Jurkat, Clone E6-1 (cell line): ENCODE results near the gene TBCD.
"Not testable (repeated sequence)": the region's sequence is repeated elsewhere in the genome, so short reads cannot be mapped to it uniquely, and the experiment has no call there.

Experiments used
- DNase-seq: peaks from one replicate; pipeline ENCODE4 v3.0.0-alpha.2; 2011; ENCODE audit warnings: low read depth, low spot score
- H3K4me3 ChIP-seq: 2 replicates; pipeline ENCODE4 v1.5.1; 2011; ENCODE audit warnings: mild to moderate bottlenecking, low read length, control low read depth, moderate library complexity

TBCD gene

DNA sequence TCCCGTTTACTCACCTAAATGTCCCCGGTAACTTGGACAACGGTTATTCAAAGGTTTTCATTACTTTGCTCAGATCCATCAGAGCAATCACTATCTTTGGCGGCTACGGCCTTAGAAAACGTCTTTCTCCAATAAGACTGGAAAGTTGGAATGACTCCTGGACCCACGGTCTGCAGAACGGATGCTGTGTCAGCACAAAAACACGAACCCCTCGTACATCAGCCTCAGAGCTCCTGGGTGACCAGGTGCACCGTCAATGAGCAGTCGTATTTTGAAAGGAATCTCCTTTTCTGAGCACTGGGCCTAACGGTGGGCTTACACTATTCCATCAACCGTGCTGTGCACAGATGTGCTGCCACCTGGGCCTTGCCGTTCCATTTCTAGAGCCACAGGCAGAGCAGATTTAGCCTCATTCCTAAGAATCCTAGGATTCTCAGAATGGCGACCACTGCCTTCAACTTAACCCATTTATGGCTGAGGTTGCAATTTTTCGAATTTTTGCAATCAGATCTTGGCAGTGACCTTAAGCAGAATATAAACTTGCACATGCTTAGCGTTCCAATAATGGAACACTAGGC, 198.7 kb downstream of the TBCD start:
- DNase-seq, result no peak
- no peak overlapping the region for H3K4me3 ChIP-seq

DNA sequence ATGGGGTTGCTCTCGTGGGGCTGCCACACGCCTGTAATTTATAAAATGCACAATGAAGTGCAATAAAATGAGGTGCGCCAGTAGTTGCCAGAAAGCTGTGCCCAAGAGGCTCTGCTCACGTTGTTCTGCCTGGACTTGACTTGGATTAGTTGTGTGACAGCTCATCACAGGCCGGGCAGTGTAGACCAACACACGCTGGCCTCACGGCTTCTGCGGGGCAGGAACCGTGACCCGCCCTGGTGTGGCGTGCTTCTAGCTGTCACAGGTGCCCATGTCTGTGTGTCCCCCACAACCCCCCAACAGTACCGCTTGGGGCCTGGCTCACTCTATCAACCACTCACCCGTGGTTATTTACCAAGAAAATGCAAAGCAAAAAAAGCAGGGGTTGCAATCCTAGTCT, 200.2 kb downstream of the TBCD start:
- H3K4me3 ChIP-seq, result no peak overlapping the region
- no peak for DNase-seq

DNA sequence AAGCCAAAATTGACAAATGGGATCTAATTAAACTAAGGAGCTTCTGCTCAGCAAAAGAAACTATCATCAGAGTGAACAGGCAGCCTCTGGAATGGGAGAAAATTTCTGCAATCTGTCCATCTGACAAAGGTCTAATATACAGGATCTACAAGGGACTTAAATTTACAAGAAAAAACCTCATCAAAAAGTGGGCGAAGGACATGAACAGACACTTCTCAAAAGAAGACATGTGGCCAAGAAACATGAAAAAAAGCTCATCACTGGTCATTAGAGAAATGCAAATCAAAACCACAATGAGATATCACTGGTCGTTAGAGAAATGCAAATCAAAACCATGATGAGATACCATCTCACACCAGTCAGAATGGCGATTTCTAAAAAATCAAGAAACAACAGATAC, 203.2 kb downstream of the TBCD start:
- DNase-seq, H3K4me3 ChIP-seq: not testable (repeated sequence)

DNA sequence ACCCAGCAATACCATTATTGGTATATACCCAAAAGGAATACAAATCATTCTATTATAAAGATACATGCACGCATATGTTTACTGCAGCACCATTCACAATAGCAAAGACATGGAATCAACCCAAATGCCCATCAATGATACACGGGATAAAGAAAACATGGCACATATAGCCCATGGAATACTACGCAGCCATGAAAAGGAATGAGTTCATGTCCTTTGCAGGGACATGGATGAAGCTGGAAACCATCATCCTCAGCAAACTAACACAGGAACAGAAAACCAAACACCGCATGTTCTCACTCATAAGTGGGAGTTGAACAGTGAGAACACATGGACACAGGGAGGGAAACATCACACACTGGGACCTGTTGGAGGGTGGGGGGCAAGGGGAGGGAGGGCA, 203.8 kb downstream of the TBCD start:
- not testable (repeated sequence) for H3K4me3 ChIP-seq, DNase-seq

DNA sequence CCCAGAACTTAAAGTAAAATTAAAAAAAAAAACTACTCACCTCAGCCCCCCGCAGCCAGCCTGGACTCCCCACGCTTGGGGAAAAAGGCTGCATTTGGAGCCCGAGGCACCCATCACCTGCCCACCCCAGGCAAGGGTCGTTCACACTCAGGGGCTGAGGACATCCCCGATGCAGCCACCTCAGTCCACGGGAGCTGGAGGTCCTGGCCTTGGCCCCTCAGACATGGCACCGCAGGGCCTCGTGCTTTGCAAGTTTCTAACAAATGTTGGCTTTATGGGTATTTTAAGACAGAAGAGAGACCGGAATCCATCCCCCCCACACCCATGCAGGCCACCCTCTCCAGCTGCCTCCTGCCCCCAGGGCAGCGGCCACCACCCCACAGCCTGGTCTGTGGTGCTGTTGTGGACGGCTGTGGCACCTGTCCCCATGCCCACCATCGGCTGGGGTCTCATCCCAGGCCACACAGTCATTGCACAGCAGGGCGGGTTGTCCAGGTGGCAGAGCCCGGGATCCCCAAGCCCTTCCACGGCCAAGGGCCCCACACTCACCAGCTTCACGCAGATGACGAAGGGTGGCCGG, 204.4 kb downstream of the TBCD start:
- DNase-seq, result no peak
- H3K4me3 ChIP-seq, result no peak overlapping the region

DNA sequence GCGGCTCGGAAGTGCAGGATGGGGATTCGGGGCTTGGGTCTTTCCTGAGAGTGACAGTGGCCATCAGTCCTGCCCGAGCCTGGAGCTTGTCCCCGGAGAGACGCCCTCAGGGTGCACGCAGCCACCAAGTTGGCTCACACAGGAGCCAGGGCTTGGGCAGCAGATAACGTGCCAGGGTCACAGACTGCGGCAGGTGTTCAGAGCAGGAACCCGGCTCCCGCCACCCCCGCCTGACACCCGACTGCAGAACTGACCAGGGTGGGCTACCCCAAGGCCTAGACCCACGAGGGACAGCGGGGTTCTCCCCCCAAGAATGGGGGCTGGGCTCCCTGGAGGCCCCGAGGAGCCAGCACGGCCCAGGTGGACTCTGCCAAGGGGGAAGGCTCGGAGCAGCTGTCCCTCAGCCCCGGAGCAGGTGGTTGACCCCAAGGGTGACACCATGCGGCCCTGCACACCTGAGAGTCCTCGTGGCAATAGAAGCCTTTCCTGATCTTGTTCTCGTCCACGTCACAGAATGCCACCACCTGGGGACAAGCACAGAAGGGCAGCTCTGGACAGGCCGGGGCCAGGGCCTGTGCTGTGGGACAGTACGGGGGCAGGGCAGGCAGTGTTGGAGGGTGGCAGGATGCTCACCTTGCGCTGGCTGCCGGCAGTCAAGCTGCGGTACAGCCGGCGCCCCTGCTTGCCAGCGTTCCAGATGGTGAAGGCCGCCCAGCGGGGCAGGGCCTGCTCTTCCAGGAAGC, 205.0 kb downstream of the TBCD start:
- H3K4me3 ChIP-seq, result no peak overlapping the region
- no peak for DNase-seq

DNA sequence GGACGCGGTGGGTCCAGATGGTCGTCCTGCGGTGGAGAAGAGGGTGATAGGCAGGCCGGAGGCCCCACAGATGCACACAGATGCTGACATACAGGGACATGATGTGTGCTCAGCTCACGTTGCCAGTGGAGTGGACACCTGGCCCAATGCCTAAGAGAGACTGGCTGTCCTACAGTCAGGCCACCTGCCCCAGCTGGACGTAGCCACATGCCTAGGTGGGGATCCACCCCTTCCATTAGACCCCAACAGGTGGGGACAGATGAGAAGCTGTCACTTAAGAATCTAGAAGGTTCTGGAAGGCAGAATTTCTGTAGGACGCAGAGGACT, 205.6 kb downstream of the TBCD start:
- no peak for DNase-seq
- H3K4me3 ChIP-seq, result no peak overlapping the region

DNA sequence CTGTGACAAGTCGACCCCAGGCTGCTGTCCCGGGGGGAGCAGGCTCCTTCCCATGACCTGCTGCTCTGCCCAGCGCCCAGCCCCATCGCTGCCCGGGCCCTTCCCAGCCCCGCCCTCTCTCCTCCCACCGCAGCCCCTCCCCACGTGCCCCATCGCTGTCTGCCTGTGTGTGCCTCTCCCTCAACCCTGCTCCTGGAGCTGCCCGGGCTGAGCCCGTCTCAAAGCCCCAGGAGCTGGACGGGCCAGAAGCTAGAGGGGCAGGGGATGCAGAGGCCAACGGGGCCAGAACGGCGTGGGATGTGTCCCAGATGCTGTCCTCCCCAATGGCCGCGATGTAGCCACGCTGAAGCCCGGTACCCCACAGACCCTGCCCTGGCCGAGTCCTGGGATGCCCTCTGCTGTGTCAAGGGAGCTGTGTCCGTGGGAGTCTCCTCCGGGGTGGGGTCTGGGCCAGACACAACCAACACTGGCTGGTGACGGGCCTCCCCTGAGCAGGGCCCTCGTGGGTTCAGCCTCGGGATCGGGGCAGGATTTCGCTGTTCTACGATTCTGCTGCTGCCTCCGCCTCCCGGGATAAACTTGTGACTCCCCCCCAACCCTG, 206.2 kb downstream of the TBCD start:
- DNase-seq, result no peak
- H3K4me3 ChIP-seq, result no peak overlapping the region

DNA sequence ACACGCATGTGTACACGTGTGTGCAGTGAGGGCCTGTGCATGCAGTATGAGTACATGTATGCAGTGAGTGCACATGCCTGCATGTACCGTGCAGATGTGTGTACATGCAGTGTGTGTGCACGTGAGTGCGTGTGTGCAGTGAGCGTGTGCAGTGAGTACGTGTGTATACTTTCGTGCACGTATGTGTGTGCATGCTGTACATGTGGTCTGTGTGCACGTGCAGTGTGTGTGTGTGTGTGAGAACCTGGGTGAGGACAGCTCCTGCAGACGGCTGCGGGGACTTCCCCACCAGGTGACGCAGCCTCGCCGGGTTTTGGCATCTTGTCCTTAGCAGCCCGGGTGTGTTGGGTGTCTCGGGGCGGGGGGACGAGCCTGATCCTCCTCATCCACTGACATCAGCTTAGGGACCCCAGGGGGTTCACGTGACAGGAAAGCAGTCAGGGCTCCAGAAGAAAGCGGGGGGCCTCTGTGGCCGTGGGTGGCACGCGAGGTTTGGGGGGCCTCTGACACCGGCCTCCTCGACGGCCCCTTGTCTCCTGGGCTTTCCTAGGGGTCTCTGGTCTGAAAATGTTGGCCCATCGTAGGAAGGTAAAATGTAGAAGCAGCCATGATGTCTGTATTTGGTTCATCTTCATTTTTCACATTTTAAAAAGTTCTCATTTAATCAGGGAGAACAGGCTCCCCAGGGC, 207.5 kb downstream of the TBCD start:
- no peak overlapping the region for H3K4me3 ChIP-seq
- no peak for DNase-seq

DNA sequence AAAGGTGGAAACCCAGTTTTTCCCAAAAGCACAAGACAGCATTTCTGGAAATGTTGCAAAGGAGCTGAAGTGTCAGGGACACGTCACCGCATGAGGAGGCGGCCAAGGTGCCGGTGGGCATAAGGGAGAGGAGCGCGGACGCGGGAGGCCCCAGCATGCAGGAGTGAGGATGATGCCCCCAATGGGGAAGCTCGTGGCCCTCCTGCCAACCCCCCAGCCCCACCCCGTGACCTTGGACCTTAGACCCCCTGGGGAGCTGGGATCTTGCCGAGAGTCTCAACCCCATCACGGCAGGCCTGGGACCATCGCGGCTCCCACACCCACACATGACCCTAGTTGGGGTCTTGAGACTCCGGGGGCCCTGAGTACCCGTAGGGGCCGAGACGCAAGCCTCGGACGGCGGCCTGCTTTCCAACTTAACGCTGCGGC, 208.1 kb downstream of the TBCD start:
- no peak overlapping the region for H3K4me3 ChIP-seq
- DNase-seq, result no peak

DNA sequence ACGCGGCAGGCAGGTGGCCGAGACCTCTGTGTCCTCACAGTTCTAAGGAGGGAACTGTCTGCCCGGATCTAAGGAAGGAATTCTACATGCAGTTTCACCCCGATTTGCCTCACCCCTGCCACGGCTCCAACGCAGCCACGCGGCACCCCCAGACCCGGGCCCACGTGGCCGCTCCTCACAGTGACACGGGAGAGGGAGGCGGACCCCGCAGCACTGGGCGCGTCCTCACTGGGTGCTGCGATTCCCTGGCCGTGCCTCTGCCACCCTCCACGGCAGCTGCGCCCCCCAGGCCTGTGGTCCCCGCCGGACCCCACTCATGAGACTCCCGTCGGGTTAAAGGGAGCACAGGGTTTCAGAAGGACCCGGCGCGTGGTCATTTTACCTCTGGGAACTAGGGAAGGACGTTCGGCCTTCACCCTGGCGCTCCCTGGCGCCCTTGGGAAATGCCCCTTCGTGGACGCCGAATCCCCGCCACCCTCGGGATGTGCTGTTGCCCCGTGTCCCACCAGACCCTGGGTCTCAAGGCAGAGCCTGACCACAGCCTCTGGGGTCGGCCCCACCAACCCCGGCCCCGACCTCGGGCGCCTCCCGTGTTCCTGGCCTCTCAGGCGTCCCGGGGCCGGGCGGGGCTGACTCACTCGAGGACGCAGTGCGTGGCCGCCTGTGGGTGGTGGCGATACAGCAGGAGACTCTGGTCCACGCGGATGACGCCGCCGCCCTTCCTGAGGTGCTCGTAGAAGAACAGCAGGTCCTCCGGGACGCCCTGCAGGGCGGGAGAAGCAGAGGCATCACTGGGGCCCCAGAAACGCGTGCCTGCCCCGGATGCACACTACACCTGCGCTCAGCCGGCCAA, 208.8 kb downstream of the TBCD start:
- DNase-seq, result no peak
- no peak overlapping the region for H3K4me3 ChIP-seq

DNA sequence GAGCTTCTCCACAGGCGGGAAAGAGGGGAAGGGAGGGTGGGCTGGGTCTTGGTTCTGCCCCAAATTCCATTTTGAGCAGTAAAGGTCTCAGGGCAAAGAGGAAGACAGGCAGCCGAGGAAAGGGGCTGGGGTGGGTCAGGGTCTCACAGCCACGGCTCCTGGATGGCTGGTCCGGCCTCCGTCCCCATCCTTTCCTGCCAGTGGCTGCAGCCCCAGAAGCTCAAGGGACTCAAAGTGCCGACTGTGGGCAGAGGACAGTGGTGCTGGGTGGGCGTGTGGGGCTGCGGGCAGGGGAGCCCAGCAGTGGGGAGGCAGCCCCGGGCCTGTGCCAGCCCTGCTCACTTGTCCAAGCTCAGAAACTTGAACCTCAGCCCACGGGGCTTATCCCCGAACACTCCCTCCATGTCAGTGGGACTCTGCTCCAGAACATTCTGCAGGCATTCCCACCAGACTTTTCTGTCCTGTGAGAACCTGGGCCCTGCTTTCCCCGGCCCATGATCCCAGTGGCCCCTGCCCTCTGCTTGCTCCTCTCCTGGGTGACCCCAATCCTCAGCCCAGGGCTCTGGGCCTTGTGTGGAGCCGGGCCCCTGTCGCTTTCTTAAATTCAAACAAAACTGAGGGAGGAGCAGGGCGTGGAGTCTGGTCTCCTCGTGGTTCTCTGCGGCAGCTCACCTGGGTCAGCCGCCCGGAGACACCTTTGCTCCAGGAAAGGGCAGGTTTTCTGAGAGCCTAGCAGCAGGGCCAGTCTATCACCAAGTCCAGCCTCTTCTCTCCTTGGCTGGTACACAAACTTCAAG, 209.7 kb downstream of the TBCD start:
- no peak overlapping the region for H3K4me3 ChIP-seq
- no peak for DNase-seq

DNA sequence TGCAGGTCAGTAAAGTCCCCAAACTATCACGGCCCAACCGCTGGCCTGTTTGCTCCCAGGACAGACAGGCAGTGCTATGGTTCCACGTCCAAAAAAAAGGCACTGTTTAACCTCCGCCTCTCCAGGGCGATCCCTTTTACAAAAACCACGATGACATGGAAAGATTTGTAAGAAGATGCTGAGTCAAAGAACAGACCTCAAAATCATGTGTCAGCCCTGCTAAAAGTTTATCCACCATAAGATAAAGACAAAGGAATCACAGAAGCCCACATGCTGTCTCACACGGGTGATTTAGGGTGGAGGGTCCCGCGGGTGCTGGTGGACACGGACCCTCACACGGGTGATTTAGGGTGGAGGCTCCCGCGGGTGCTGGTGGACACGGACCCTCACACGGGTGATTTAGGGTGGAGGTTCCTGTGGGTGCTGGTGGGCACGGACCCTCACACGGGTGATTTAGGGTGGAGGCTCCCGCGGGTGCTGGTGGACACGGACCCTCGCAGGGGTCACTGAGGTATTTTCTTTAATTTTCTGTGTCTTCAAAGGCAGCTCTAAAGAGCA, 210.4 kb downstream of the TBCD start:
- no peak for DNase-seq
- H3K4me3 ChIP-seq, result no peak overlapping the region

DNA sequence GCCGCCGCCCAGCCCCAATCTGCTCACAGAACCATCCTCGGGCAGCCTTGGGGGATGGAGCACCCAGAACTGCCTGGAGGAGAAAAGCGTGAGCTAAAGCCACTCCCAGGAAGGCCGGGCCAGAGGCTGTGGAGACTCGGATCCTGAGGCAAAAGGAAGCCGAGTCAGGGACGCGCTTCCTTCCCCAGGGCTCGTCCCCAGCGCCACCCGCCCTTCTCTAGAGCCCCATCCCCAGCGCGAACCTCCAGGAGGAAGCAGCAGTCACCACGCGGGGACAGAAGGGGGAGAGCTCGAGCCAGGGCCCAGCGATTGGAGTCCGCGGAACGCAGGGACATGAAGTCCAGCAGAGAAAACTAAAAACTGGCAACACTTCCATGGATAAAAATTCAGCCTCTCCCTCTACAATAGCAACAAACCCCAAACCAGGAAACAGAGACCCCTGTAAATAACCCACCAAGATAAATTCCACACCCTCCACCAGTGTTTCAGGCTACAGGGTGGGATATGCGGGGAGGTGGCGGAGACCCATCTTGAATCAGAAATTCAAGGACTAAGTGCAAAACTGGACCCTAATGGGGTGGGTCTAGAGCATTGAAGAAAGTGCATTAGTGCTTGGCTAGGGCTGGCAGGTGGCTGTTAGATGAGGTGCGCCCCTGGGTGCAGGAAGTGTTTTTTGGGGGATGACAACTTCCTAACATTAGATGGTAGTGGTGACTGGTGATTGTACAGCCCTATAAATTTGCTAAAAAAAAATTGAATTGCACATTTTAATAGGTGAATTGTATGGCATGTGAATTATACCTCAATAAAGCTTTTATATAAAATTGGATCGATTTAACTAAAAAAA, 211.5 kb downstream of the TBCD start:
- H3K4me3 ChIP-seq, result no peak overlapping the region
- no peak for DNase-seq

DNA sequence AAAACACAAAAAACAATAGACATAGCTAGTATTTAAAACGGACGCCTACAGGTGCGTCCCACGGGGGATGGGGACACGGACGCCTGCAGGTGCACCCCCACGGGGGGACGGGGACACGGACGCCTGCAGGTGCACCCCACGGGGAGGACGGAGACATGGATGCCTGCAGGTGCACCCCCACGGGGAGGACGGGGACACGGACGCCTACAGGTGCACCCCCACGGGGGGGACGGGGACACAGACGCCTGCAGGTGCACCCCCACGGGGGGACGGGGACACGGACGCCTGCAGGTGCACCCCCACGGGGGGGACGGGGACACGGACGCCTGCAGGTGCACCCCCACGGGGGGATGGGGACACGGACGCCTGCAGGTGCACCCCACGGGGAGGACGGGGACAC, 212.6 kb downstream of the TBCD start:
- DNase-seq, H3K4me3 ChIP-seq: not testable (repeated sequence)

DNA sequence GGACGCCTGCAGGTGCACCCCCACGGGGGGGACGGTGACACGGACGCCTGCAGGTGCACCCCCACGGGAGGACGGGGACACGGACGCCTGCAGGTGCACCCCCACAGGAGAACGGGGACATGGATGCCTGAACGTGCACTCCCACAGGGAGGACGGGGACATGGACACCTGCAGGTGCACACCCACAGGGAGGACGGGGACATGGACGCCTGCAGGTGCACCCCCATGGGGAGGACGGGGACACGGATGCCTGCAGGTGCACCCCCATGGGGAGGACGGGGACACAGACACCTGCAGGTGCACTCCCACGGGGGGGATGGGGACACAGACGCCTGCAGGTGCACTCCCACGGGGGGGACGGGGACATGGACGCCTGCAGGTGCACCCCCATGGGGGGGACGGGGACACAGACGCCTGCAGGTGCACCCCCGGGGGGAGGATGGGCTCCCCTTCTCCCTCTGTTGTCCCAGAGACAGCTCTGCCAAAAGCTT, 213.0 kb downstream of the TBCD start:
- no peak overlapping the region for H3K4me3 ChIP-seq
- DNase-seq, result no peak

DNA sequence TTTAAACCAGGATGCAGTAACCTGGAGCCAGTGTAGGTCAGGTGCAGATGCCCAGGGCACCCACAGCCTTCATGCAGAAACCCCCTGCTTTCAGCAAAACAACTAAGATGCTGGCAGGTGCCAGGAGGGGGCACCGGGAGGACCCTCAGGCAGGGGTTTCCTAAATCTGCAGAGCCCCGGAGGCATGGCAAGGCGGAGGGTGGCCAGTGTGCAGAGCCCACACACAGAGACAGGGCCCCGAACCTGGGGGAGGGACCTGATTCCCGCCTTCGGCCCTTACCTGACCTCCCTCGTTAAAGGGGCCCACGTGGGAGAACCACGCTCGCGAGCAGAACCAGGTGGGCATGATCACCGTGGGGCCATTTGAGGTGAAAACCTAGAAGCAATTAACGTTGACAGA, 213.5 kb downstream of the TBCD start:
- DNase-seq, result no peak
- no peak overlapping the region for H3K4me3 ChIP-seq
